ENCODE data around the gene GAB2.

- no peak for TF ChIP-seq CTCF (IDR thresholded peaks at IDR 0.05)
- no peak for TF ChIP-seq EP300 (IDR thresholded peaks at IDR 0.05)
These were observed 214.9 kb downstream of the GAB2 start for GRCh38 chr11:78202733-78203167.
